Ectodermal cell (in vitro differentiated cells): ENCODE results near the gene ZSWIM6.
A peak's percentile ranks its signal among the peaks of the same experiment; 100 is the strongest.
"Not testable (repeated sequence)": the region's sequence is repeated elsewhere in the genome, so short reads cannot be mapped to it uniquely, and the experiment has no call there.

Source experiments
- H3K27ac ChIP-seq: 2 replicates; pipeline ENCODE4 v1.7.0; 2013; ENCODE audit warnings: mild to moderate bottlenecking, low read depth, low read length; ENCODE audit not compliant: insufficient read depth, poor library complexity, severe bottlenecking
- H3K27me3 ChIP-seq: 2 replicates; pipeline ENCODE4 v1.7.0; 2013; ENCODE audit warnings: mild to moderate bottlenecking, low read length; ENCODE audit not compliant: insufficient read depth, control insufficient read depth, poor library complexity, severe bottlenecking
- H3K36me3 ChIP-seq: one replicate; pipeline ENCODE4 v1.7.0; 2013; ENCODE audit warnings: low read length; ENCODE audit not compliant: control insufficient read depth, insufficient read depth
- H3K4me1 ChIP-seq: one replicate; pipeline ENCODE4 v1.7.0; 2013; ENCODE audit warnings: low read length; ENCODE audit not compliant: control insufficient read depth, insufficient read depth
- H3K4me3 ChIP-seq: 2 replicates; pipeline ENCODE4 v1.7.0; 2013; ENCODE audit warnings: low read depth, low read length, control low read depth; ENCODE audit not compliant: insufficient read depth
- H3K9me3 ChIP-seq: 2 replicates; pipeline ENCODE4 v1.7.0; 2013; ENCODE audit warnings: mild to moderate bottlenecking, low read length, moderate library complexity; ENCODE audit not compliant: control insufficient read depth
- WGBS, 2 experiments: methylation state at CpG; one replicate each; pipeline ENCODE4 v1.1.7; 2013; ENCODE audit warnings: missing lambda C conversion rate in 2 of 2; 5-methylcytosine and 5-hydroxymethylcytosine counted together

ZSWIM6 gene

DNA sequence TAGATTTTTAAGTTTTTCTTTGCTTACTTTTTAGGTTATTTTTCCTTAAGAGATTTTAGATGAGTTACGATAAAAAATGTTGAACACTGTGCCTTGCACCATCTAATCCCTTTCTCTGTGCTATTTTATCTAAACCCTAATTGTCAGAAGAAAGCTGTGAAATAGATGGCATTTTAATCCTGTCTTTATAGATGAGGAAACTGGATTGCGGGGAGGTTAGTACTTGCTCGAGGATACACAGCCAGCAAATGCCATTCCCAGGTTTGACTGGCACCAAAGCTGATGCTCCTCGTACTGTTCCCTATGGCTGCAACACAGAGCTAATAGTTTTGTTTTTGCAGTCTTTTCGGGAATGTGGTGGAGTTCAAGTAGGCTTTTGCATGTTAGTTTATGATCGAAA lies 82.7 kb downstream of the ZSWIM6 start:
- H3K27me3 ChIP-seq = no peaks in the 10 kb centered on the region
- H3K27ac ChIP-seq = no peak overlapping the region
- no peak overlapping the region for H3K4me3 ChIP-seq
- peaks cover 22% of the 10 kb centered on the region for H3K4me1 ChIP-seq
- WGBS, 2 experiments = 90 to 93% methylated on average over 5 to 6 of the region's 6 CpGs
- H3K9me3 ChIP-seq = no peaks in the 10 kb centered on the region
- no peaks in the 10 kb centered on the region for H3K36me3 ChIP-seq

DNA sequence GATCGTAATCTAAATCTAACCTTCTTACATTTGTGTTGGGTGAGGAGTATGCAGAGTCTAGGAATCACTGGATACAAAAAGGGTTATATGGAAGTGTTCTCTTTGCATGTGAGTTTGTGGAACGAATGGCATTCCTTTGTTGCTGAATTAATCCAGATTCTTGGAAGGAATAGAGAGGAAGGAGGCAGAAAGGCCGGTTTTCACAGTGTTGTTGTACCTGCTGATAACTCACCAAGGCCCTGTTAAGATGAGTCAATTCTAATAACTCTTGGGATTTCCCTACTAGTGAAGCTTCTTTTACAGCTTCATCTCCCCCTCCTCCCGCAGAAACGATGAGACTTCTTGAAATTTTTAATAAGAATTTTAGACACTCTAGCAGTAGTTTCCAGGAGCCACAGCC lies 84.0 kb downstream of the ZSWIM6 start:
- no peaks in the 10 kb centered on the region for H3K9me3 ChIP-seq
- H3K4me1 ChIP-seq = peaks cover 22% of the 10 kb centered on the region
- no peaks in the 10 kb centered on the region for H3K36me3 ChIP-seq
- no peaks in the 10 kb centered on the region for H3K27me3 ChIP-seq
- no peak overlapping the region for H3K4me3 ChIP-seq
- WGBS, 2 experiments = 35 to 38% methylated on average over 5 of the region's 5 CpGs
- H3K27ac ChIP-seq = peak overlapping the region; percentile 38

DNA sequence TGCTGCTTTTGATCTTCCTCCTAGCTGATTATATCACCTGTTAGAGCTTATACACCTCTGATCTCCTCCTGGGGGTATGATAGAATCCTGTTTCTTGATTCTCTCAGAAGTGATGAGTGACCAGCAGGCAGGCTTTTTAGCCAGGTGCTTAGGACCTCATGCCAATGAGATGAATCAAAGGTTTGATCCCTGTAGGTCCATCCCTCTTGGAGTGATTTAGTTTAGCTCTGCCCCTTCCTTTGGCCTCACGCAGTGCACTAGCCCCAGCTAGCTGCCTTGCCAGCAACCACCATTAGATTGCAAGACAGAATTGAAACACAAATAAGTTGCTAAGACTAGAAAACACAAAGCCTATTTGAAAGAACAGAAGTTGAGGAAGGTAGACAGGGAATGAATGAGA lies 84.4 kb downstream of the ZSWIM6 start:
- Histone ChIP-seq H3K27ac (peak overlapping the region; percentile 38), H3K4me3 (no peak overlapping the region), H3K9me3 (no peaks in the 10 kb centered on the region), H3K27me3 (no peaks in the 10 kb centered on the region), H3K4me1 (peaks cover 22% of the 10 kb centered on the region), H3K36me3 (no peaks in the 10 kb centered on the region)
- WGBS, 2 experiments = 25 to 29% methylated on average over 1 of the region's 1 CpG

GRCh38 chr5:61417340-61417739 lies 85.3 kb downstream of the ZSWIM6 start:
- Histone ChIP-seq H3K27ac (no peak overlapping the region), H3K36me3 (no peaks in the 10 kb centered on the region), H3K4me1 (peaks cover 22% of the 10 kb centered on the region), H3K27me3 (no peaks in the 10 kb centered on the region), H3K9me3 (no peaks in the 10 kb centered on the region), H3K4me3 (no peak overlapping the region)
- 83 to 88% methylated on average over 2 to 3 of the region's 3 CpGs for WGBS, 2 experiments

GRCh38 chr5:61417851-61418250 lies 85.8 kb downstream of the ZSWIM6 start:
- Histone ChIP-seq H3K27ac (no peak overlapping the region), H3K36me3 (no peaks in the 10 kb centered on the region), H3K27me3 (no peaks in the 10 kb centered on the region), H3K9me3 (no peaks in the 10 kb centered on the region), H3K4me3 (no peak overlapping the region), H3K4me1 (peaks cover 22% of the 10 kb centered on the region)
- WGBS, 2 experiments = 80 to 100% methylated on average over 1 of the region's 1 CpG

DNA sequence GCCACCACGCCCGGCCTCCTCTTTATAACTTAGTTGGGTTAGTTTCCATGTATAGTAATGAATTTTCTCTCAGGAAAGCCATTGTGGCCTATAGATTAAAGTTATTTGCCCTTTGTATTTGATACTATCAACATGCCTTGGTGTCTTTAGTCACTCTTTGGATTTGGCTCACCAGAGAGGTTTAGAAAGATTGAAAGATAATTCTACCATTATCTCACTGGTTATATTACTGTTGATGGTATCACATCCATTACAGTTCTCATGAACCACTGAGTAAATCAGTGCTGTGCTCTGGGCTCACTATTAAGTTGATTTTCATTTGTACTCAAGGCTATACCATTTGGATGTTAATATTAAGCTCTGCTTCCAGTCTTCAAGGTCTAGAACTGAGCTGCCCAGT lies 87.0 kb downstream of the ZSWIM6 start:
- WGBS, 2 experiments = 83 to 94% methylated on average over 2 of the region's 2 CpGs
- Histone ChIP-seq H3K9me3 (no peaks in the 10 kb centered on the region), H3K4me3 (no peak overlapping the region), H3K4me1 (peaks cover 22% of the 10 kb centered on the region), H3K36me3 (no peaks in the 10 kb centered on the region), H3K27ac (no peak overlapping the region), H3K27me3 (no peaks in the 10 kb centered on the region)

GRCh38 chr5:61420016-61420415 lies 88.0 kb downstream of the ZSWIM6 start:
- WGBS, 2 experiments = no CpG with 5 or more reads among the region's 1 CpG
- Histone ChIP-seq H3K9me3 (no peaks in the 10 kb centered on the region), H3K36me3 (no peaks in the 10 kb centered on the region), H3K4me3 (no peak overlapping the region), H3K27ac (no peak overlapping the region), H3K4me1 (peaks cover 19% of the 10 kb centered on the region), H3K27me3 (no peaks in the 10 kb centered on the region)

DNA sequence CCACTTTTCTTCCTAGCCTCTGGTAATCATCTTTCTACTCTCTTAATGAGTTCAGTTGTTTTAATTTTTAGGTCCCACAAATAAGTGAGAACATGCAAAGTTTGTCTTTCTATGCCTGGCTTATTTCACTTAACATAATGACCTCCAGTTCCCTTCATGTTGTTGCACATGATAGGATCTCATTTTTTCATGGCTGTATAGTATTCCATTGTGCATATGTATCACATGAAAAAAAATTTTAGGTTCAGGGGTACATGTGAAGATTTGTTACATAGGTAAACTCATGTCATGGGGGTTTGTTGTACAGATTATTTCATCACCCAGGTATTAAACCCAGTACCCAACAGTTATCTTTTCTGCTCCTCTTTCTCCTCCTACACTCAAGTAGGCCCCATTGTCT lies 89.2 kb downstream of the ZSWIM6 start:
- H3K36me3 ChIP-seq, H3K27ac ChIP-seq, H3K9me3 ChIP-seq, H3K4me3 ChIP-seq, H3K27me3 ChIP-seq: not testable (repeated sequence)
- H3K4me1 ChIP-seq = peaks cover 14% of the 10 kb centered on the region

- no peaks in the 10 kb centered on the region for H3K36me3 ChIP-seq
- no peak overlapping the region for H3K27ac ChIP-seq
- H3K4me1 ChIP-seq = no peaks in the 10 kb centered on the region
- WGBS, 2 experiments = 74 to 81% methylated on average over 3 of the region's 3 CpGs
- no peaks in the 10 kb centered on the region for H3K27me3 ChIP-seq
- no peaks in the 10 kb centered on the region for H3K9me3 ChIP-seq
- H3K4me3 ChIP-seq = no peak overlapping the region
These were observed 91.6 kb downstream of the ZSWIM6 start for GRCh38 chr5:61423487-61424145.

DNA sequence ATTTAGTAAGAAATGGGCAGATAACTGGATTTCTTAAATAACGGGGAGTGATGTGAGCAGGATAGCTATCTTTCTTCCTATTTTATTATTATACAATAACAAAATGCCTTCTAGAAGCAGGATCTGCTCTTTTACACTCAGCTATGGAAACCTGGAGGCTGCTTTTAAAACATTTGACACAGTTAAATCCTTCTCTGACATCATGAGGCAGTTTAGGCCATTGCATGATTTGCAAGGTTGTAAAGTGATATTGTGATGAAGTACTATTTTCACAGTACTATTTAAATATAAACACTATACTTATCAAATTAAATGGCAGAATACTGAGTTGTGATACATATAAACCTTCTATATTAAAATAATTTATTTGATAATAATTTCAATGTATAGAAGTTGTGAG lies 93.9 kb downstream of the ZSWIM6 start:
- no peaks in the 10 kb centered on the region for H3K9me3 ChIP-seq
- no peak overlapping the region for H3K27ac ChIP-seq
- no peaks in the 10 kb centered on the region for H3K27me3 ChIP-seq
- WGBS, 2 experiments = no CpG with 5 or more reads among the region's 1 CpG
- H3K4me1 ChIP-seq = no peaks in the 10 kb centered on the region
- H3K36me3 ChIP-seq = no peaks in the 10 kb centered on the region
- H3K4me3 ChIP-seq = no peak overlapping the region

GRCh38 chr5:61429906-61430305 lies 97.8 kb downstream of the ZSWIM6 start:
- Histone ChIP-seq H3K27ac (no peak overlapping the region), H3K36me3 (no peaks in the 10 kb centered on the region), H3K4me1 (peaks cover 7% of the 10 kb centered on the region), H3K27me3 (no peaks in the 10 kb centered on the region), H3K9me3 (no peaks in the 10 kb centered on the region), H3K4me3 (no peak overlapping the region)
- WGBS, 2 experiments = 93% methylated on average over 1 of the region's 1 CpG
